A549 (cell line): Measurements from ENCODE around the gene CFL1. TPM values are rescaled to one million over a fixed set of nuclear protein-coding genes. Genes with fewer than 3 reads are reported as not detected.

Experiments used
- ATAC-seq, 2 experiments: fragments of 200-7000 bp in 1 of 2; fragments of >200 bp in 1 of 2; cut with Nextera tagmentation in 1 of 2; cut with Tn5 transposase in 1 of 2; 3 replicates each; pipeline versions ENCODE4 v1.8.0 to v1.9.1; 2018 to 2020; ENCODE audit warnings: mild to moderate bottlenecking in 1 of 2, moderate library complexity in 1 of 2
- CTCF ChIA-PET: fragments of 300-600 bp; sonication (Branson Sonifier 250); formaldehyde crosslinking; extraction: SDS; loops from one replicate; lab custom pipeline; 2021; ENCODE audit warnings: antibody characterized with exemption, inconsistent platforms; lab: Yijun Ruan, JAX
- POLR2A ChIA-PET: fragments of 350-600 bp; formaldehyde crosslinking; extraction: SDS; loops from one replicate; lab custom pipeline; 2021; ENCODE audit warnings: antibody characterized with exemption, inconsistent platforms; lab: Yijun Ruan, JAX
- DNase-seq, 2 experiments: peaks; one replicate each; pipeline versions ENCODE4 v3.0.0 to v3.0.0-alpha.2; 2011 to 2016; ENCODE audit warnings: low read depth in 1 of 2, low spot score in 1 of 2
- FAIRE-seq: peaks from 2 replicates; lab custom pipeline; 2011; peaks lifted over from hg19 to GRCh38; lab: Jason Lieb, UNC
- H3K27ac ChIP-seq, 2 experiments: fragments of >200 bp; sonication (Bioruptor Twin); formaldehyde crosslinking; 3 replicates each; pipeline ENCODE4 v1.5.1; 2016 to 2017
- H3K4me1 ChIP-seq: fragments of >200 bp; sonication (Bioruptor Twin); formaldehyde crosslinking; 3 replicates; pipeline ENCODE4 v1.6.1; 2016
- H3K4me2 ChIP-seq: fragments of >200 bp; sonication (Bioruptor Twin); formaldehyde crosslinking; 3 replicates; pipeline ENCODE4 v1.6.1; 2016
- H3K4me3 ChIP-seq: fragments of >200 bp; sonication (Bioruptor Twin); formaldehyde crosslinking; 3 replicates; pipeline ENCODE4 v1.5.1; 2016
- H3K9me3 ChIP-seq: fragments of >200 bp; sonication (Bioruptor Twin); formaldehyde crosslinking; 3 replicates; pipeline ENCODE4 v1.6.1; 2016
- ATOH8 ChIP-seq: fragments of 250-450 bp; sonication (Bioruptor Pico); IDR thresholded peaks from 2 replicates; pipeline ENCODE4 v1.5.0; 2020; ENCODE audit warnings: low read depth, mild to moderate bottlenecking, moderate library complexity
- BHLHE40 ChIP-seq: IDR thresholded peaks from 2 replicates; pipeline ENCODE4 v1.6.1; 2012; ENCODE audit warnings: low read depth, low read length, inconsistent platforms
- CBX2 ChIP-seq: fragments of 200-600 bp; sonication (generic); IDR thresholded peaks from 2 replicates; pipeline ENCODE4 v1.6.1; 2016; ENCODE audit warnings: low read depth, mild to moderate bottlenecking, borderline replicate concordance
- CHD4 ChIP-seq: fragments of 200-600 bp; sonication (generic); IDR thresholded peaks from 2 replicates; pipeline ENCODE4 v1.6.1; 2016; ENCODE audit warnings: antibody characterized with exemption, mild to moderate bottlenecking, borderline replicate concordance
- CTCF ChIP-seq: fragments of >200 bp; sonication (Bioruptor Twin); formaldehyde crosslinking; IDR thresholded peaks from 3 replicates; pipeline ENCODE4 v1.5.1; 2016
- EP300 ChIP-seq, 2 experiments: fragments of >200 bp; sonication (Bioruptor Twin); formaldehyde crosslinking; IDR thresholded peaks; 2 replicates in 1 of 2; 3 replicates in 1 of 2; pipeline ENCODE4 v1.6.1; 2016 to 2017
- FOXS1 ChIP-seq: fragments of 250-450 bp; sonication (Bioruptor Pico); IDR thresholded peaks from 2 replicates; pipeline ENCODE4 v1.5.0; 2020; ENCODE audit warnings: mild to moderate bottlenecking, moderate library complexity
- HMGXB4 ChIP-seq: fragments of 250-450 bp; sonication (Bioruptor Pico); IDR thresholded peaks from 2 replicates; pipeline ENCODE4 v1.5.0; 2021; ENCODE audit warnings: mild to moderate bottlenecking, moderate library complexity, borderline replicate concordance
- HOXA7 ChIP-seq: fragments of 250-450 bp; sonication (Bioruptor Pico); IDR thresholded peaks from 2 replicates; pipeline ENCODE4 v1.5.0; 2020; ENCODE audit warnings: mild to moderate bottlenecking, moderate library complexity
- HOXB13 ChIP-seq: fragments of 250-450 bp; sonication (Bioruptor Pico); IDR thresholded peaks from 2 replicates; pipeline ENCODE4 v1.5.0; 2020; ENCODE audit warnings: low read depth, mild to moderate bottlenecking, moderate library complexity
- JUN ChIP-seq, 2 experiments: fragments of >200 bp; sonication (Bioruptor Twin); formaldehyde crosslinking; IDR thresholded peaks; 2 replicates in 1 of 2; 3 replicates in 1 of 2; pipeline ENCODE4 v1.6.1; 2016 to 2017
- KDM5A ChIP-seq: fragments of 200-600 bp; sonication (generic); IDR thresholded peaks from 2 replicates; pipeline ENCODE4 v1.6.1; 2016; ENCODE audit warnings: antibody characterized with exemption, mild to moderate bottlenecking
- POLR2A ChIP-seq: IDR thresholded peaks from 2 replicates; pipeline ENCODE4 v1.6.1; 2012; ENCODE audit warnings: mild to moderate bottlenecking, low read length
- RARB ChIP-seq: fragments of 250-450 bp; sonication (Bioruptor Pico); IDR thresholded peaks from 2 replicates; pipeline ENCODE4 v1.8.0; 2021; ENCODE audit warnings: mild to moderate bottlenecking, moderate library complexity
- REST ChIP-seq: fragments of 200-600 bp; sonication (generic); IDR thresholded peaks from 2 replicates; pipeline ENCODE4 v1.6.1; 2016; ENCODE audit warnings: antibody characterized with exemption, mild to moderate bottlenecking, moderate library complexity
- SMC3 ChIP-seq: fragments of >200 bp; sonication (Bioruptor Twin); formaldehyde crosslinking; IDR thresholded peaks from 3 replicates; pipeline ENCODE4 v1.6.1; 2018; ENCODE audit warnings: inconsistent platforms
- TFCP2L1 ChIP-seq: fragments of 250-450 bp; sonication (Bioruptor Pico); IDR thresholded peaks from 2 replicates; pipeline ENCODE4 v1.5.0; 2021; ENCODE audit warnings: mild to moderate bottlenecking
- ZC3H11A ChIP-seq: fragments of 450-650 bp; IDR thresholded peaks from 2 replicates; pipeline ENCODE4 v1.6.1; 2014; ENCODE audit warnings: antibody characterized with exemption, mild to moderate bottlenecking
- ZNF302 ChIP-seq: fragments of 250-450 bp; sonication (Bioruptor Pico); IDR thresholded peaks from 2 replicates; pipeline ENCODE4 v1.9.0; 2021; ENCODE audit warnings: inconsistent platforms, mild to moderate bottlenecking, moderate library complexity
- WGBS: methylation state at CpG from one replicate; pipeline ENCODE4 v1.1.6; 2017; ENCODE audit errors: missing lambda C conversion rate; 5-methylcytosine and 5-hydroxymethylcytosine counted together
- polyA plus RNA-seq, 4 experiments: library from polyadenylated mRNA; depleted of rRNA in 3 of 4; stranded (reverse); fragments of >200 nt; fragmentation: RNase III in 1 of 4; extraction: RNeasy Plus Mini Kit Qiagen cat#74134 plus additional on column Dnase treatment in 1 of 4; gene quantifications; 2 replicates in 3 of 4; 3 replicates in 1 of 4; pipeline ENCODE4 v1.2.3, GENCODE V29; 2011 to 2017

CFL1 gene
- polyA plus RNA-seq, 2 of the 4 experiments (the other 2 are of a cell fraction) = 1,591 to 1,780 TPM

GRCh38 chr11:65872586-65873317 lies 14.8 kb upstream of the CFL1 start, which contains the start of gene EFEMP2 (continued):
- TF ChIP-seq ATOH8 (CRISPR knock-in tag) = no peak
- no peak for TF ChIP-seq RARB (CRISPR knock-in tag)
- TF ChIP-seq TFCP2L1 (CRISPR knock-in tag) = no peak

GRCh38 chr11:65871811-65872548 lies 14.0 kb upstream of the CFL1 start:
- peaks cover 6% of the 10 kb centered on the region for H3K4me1 ChIP-seq
- peak overlapping the region in 1 of 2 experiments; percentile 82; a peak in 3 of 6 replicates for H3K27ac ChIP-seq
- H3K4me3 ChIP-seq = no peak overlapping the region
- CTCF ChIA-PET = interaction anchor here (1.1 to 7.5 kb wide), 3 partner anchors 11 to 18 kb away, joined by 4 to 158 read pairs (median 78); partner anchors contain the start of genes CFL1, FIBP and MUS81
- 90% methylated on average over 14 of the region's 26 CpGs for WGBS
- TF ChIP-seq POLR2A = no peak
- TF ChIP-seq REST = no peak
- TF ChIP-seq KDM5A = no peak
- no peak for TF ChIP-seq JUN (IDR thresholded peaks at IDR 0.05)
- no peak for TF ChIP-seq ZNF302 (CRISPR knock-in tag)
- TF ChIP-seq HMGXB4 = no peak
- TF ChIP-seq BHLHE40 = no peak
- no peak for TF ChIP-seq EP300 (IDR thresholded peaks at IDR 0.05)
- no peak for TF ChIP-seq CTCF
- TF ChIP-seq HOXB13 (CRISPR knock-in tag) = no peak
- TF ChIP-seq SMC3 = no peak
- TF ChIP-seq CHD4 = no peak
- no peak for TF ChIP-seq CBX2
- TF ChIP-seq ZC3H11A = no peak
- TF ChIP-seq FOXS1 = no peak
- no peak for TF ChIP-seq HOXA7
- DNase-seq (no peak), FAIRE-seq (no peak), ATAC-seq (peak; percentile 1 to 6; a peak in 1 of 6 replicates)
- H3K4me2 ChIP-seq = no peak overlapping the region
- POLR2A ChIA-PET = interaction anchor here (0.6 to 1.8 kb wide), 5 partner anchors 12 to 19 kb away, joined by 3 to 10 read pairs (median 6); partner anchors contain the start of genes FIBP and MUS81
- H3K9me3 ChIP-seq = no peaks in the 10 kb centered on the region
